Fibroblast of lung (primary cell): ENCODE measurements around the gene DOCK3. TPM values are rescaled to one million over a fixed set of nuclear protein-coding genes. Genes with fewer than 3 reads are reported as not detected.
A peak's percentile ranks its signal among the peaks of the same experiment; 100 is the strongest.

ENCODE experiments used
- DNase-seq, 2 donors: peaks; one replicate each; pipeline versions ENCODE4 v3.0.0 to v3.0.0-alpha.2; 2010; ENCODE audit warnings: low read depth in 2 of 2
- H2AFZ ChIP-seq: 2 replicates; pipeline ENCODE4 v1.5.1; 2012; ENCODE audit warnings: low read length, control low read depth, inconsistent platforms
- H3K27ac ChIP-seq: 2 replicates; pipeline ENCODE4 v1.5.1; 2011; ENCODE audit warnings: low read length, control low read depth; ENCODE audit not compliant: insufficient read depth
- H3K27me3 ChIP-seq: 2 replicates; pipeline ENCODE4 v1.5.1; 2011; ENCODE audit warnings: mild to moderate bottlenecking, low read length; ENCODE audit not compliant: control insufficient read depth, insufficient read depth
- H3K36me3 ChIP-seq: 2 replicates; pipeline ENCODE4 v1.5.1; 2011; ENCODE audit warnings: low read length; ENCODE audit not compliant: control insufficient read depth, insufficient read depth
- H3K4me1 ChIP-seq: 2 replicates; pipeline ENCODE4 v1.5.1; 2011; ENCODE audit warnings: low read length; ENCODE audit not compliant: control insufficient read depth, insufficient read depth; ENCODE audit errors: extremely low read depth
- H3K4me2 ChIP-seq: 2 replicates; pipeline ENCODE4 v1.5.1; 2011; ENCODE audit warnings: low read length, control low read depth; ENCODE audit not compliant: insufficient read depth; ENCODE audit errors: extremely low read depth
- H3K4me3 ChIP-seq, 4 experiments: fragments of 200-600 bp in 1 of 4; sonication (generic) in 1 of 4; replicated peaks in 1 of 4; 2 replicates each; pipeline ENCODE4 v1.5.1; 2011 to 2016; ENCODE audit warnings: low read length in 4 of 4, low read depth in 3 of 4, mild to moderate bottlenecking in 3 of 4, control low read depth in 2 of 4, inconsistent platforms in 1 of 4, mixed read lengths in 1 of 4; ENCODE audit not compliant: insufficient read depth in 1 of 4; ENCODE audit errors: control extremely low read depth in 1 of 4
- H3K79me2 ChIP-seq: 2 replicates; pipeline ENCODE4 v1.5.1; 2012; ENCODE audit warnings: mild to moderate bottlenecking, low read length, inconsistent platforms; ENCODE audit not compliant: control insufficient read depth, insufficient read depth
- H3K9ac ChIP-seq: 2 replicates; pipeline ENCODE4 v1.5.1; 2011; ENCODE audit warnings: mild to moderate bottlenecking, low read length, control low read depth; ENCODE audit not compliant: insufficient read depth
- H3K9me3 ChIP-seq: 2 replicates; pipeline ENCODE4 v1.5.1; 2012; ENCODE audit warnings: low read depth, low read length; ENCODE audit not compliant: control insufficient read depth, insufficient read depth
- H4K20me1 ChIP-seq: 2 replicates; pipeline ENCODE4 v1.5.1; 2011; ENCODE audit warnings: low read length; ENCODE audit not compliant: control insufficient read depth, insufficient read depth; ENCODE audit errors: extremely low read depth
- EZH2 ChIP-seq: IDR thresholded peaks from 2 replicates; pipeline ENCODE4 v1.5.1; 2012; ENCODE audit warnings: low read length, control low read depth, mild to moderate bottlenecking; ENCODE audit errors: missing control alignments
- polyA plus RNA-seq, 2 donors: library from polyadenylated mRNA; depleted of rRNA in 1 of 2; stranded (reverse) in 1 of 2; unstranded in 1 of 2; fragments of >200 nt; gene quantifications; 2 replicates each; pipeline ENCODE4 v1.2.1, GENCODE V29; 2011 to 2012; ENCODE audit warnings: missing spikeins in 1 of 2
- total RNA-seq: library from RNA; depleted of rRNA; stranded (reverse); fragments of >200 nt; gene quantifications from 2 replicates; pipeline ENCODE4 v1.2.1, GENCODE V29; 2014
- TF ChIP-seq, protein P1 (sequence below), 2 donors: IDR thresholded peaks in 1 of 2; conservative IDR thresholded peaks in 1 of 2; 1 replicate in 1 of 2; 2 replicates in 1 of 2; pipeline ENCODE4 v1.5.1; 2011 to 2012; ENCODE audit warnings: low read length in 2 of 2, control low read depth in 1 of 2, inconsistent platforms in 1 of 2, low read depth in 1 of 2, mild to moderate bottlenecking in 1 of 2

DOCK3 gene
- total and polyA plus RNA-seq, 2 donors (not counting 1 experiment from before 2014, with no cell fraction given) = 0.07 to 0.17 TPM

GRCh38 chr3:50671331-50671730, 3.4 kb upstream of the DOCK3 start:
- Histone ChIP-seq H2AFZ (no peak overlapping the region), H3K36me3 (no peaks in the 10 kb centered on the region), H3K9ac (no peak overlapping the region), H3K4me2 (no peak overlapping the region), H4K20me1 (no peaks in the 10 kb centered on the region), H3K9me3 (no peaks in the 10 kb centered on the region), H3K27ac (no peak overlapping the region), H3K27me3 (peaks cover 45% of the 10 kb centered on the region), H3K4me3 (no peak overlapping the region), H3K4me1 (peaks cover 2% of the 10 kb centered on the region), H3K79me2 (no peaks in the 10 kb centered on the region)
- TF ChIP-seq, protein P1, sequence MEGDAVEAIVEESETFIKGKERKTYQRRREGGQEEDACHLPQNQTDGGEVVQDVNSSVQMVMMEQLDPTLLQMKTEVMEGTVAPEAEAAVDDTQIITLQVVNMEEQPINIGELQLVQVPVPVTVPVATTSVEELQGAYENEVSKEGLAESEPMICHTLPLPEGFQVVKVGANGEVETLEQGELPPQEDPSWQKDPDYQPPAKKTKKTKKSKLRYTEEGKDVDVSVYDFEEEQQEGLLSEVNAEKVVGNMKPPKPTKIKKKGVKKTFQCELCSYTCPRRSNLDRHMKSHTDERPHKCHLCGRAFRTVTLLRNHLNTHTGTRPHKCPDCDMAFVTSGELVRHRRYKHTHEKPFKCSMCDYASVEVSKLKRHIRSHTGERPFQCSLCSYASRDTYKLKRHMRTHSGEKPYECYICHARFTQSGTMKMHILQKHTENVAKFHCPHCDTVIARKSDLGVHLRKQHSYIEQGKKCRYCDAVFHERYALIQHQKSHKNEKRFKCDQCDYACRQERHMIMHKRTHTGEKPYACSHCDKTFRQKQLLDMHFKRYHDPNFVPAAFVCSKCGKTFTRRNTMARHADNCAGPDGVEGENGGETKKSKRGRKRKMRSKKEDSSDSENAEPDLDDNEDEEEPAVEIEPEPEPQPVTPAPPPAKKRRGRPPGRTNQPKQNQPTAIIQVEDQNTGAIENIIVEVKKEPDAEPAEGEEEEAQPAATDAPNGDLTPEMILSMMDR (conservative IDR thresholded peaks at IDR 0.05 in 1 of 2, IDR thresholded peaks at IDR 0.05 in 1 of 2; ENCODE audit: low read depth in 1 of 2, low read length in 2 of 2) = no peak
- TF ChIP-seq EZH2 = no peak
- DNase-seq = peak; percentile 58 to 88

DNA sequence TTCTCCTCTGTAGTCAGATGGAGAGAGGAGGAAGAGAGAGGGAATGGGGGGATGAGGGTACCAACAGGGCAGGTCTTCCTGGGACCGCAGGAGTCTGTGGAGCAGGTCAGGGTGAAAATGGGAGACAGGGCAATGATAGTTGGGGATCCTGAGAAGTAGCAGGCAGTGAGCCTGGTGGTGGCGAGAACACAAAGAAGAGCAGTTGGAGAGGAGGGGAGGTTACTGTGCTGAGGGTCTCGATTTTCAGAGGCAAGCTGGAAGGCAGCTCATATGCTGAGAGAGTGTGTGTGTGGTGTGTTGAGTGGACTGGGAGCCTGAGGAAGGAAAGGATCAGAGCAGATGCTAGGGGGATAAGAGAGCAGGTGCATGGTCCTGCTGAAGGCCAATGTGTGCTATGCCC, 2.1 kb upstream of the DOCK3 start:
- Histone ChIP-seq H3K36me3 (no peaks in the 10 kb centered on the region), H3K4me1 (peaks cover 2% of the 10 kb centered on the region), H4K20me1 (no peaks in the 10 kb centered on the region), H3K4me2 (no peak overlapping the region), H3K9me3 (no peaks in the 10 kb centered on the region), H3K9ac (no peak overlapping the region), H2AFZ (no peak overlapping the region), H3K27me3 (peaks cover 43% of the 10 kb centered on the region), H3K79me2 (no peaks in the 10 kb centered on the region), H3K4me3 (no peak overlapping the region), H3K27ac (no peak overlapping the region)
- DNase-seq = no peak
- no peak for TF ChIP-seq EZH2
- TF ChIP-seq, protein P1 (conservative IDR thresholded peaks at IDR 0.05 in 1 of 2, IDR thresholded peaks at IDR 0.05 in 1 of 2; ENCODE audit: low read depth in 1 of 2, low read length in 2 of 2) = no peak

DNA sequence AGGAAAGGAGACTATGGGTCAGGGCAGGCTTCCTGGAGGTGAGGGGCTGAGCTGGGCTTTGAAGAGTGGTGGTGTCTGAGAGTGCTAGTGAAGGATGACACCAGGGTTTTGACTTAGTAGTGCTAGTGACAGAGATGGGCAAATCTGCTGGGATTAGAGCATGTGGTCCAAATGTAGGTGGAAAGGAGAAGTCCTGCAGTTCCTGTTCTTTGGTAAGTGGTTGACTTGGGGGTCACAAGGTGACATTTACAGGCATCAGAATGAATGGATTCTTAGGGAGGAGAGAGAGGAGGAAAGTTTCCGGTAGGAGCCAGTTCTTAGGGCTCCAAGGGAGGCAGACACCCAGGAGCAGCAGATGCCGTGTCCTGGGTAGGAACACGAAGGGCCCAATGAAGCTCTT, 796 bp upstream of the DOCK3 start:
- Histone ChIP-seq H3K4me1 (peaks cover 2% of the 10 kb centered on the region), H4K20me1 (no peaks in the 10 kb centered on the region), H3K36me3 (no peaks in the 10 kb centered on the region), H3K4me3 (no peak overlapping the region), H3K27me3 (peaks cover 36% of the 10 kb centered on the region), H3K9me3 (no peaks in the 10 kb centered on the region), H3K9ac (no peak overlapping the region), H2AFZ (no peak overlapping the region), H3K27ac (no peak overlapping the region), H3K4me2 (no peak overlapping the region), H3K79me2 (no peaks in the 10 kb centered on the region)
- no peak for DNase-seq
- no peak for TF ChIP-seq EZH2
- TF ChIP-seq, protein P1 (conservative IDR thresholded peaks at IDR 0.05 in 1 of 2, IDR thresholded peaks at IDR 0.05 in 1 of 2; ENCODE audit: low read depth in 1 of 2, low read length in 2 of 2) = no peak
